MCF 10A (cell line): ENCODE results near the gene DHX8. TPM values are rescaled to one million over a fixed set of nuclear protein-coding genes. Genes with fewer than 3 reads are reported as not detected.

Experiments
- BruUV-seq: library from RNA; stranded (reverse); fragments of 400-500 nt; replicated peaks from 2 replicates; lab custom pipeline; 2021; lab: Mats Ljungman, UMichigan
- CTCF ChIA-PET: fragments of 300-600 bp; sonication (Branson Sonifier 250); formaldehyde crosslinking; extraction: SDS; loops from one replicate; lab custom pipeline; 2021; ENCODE audit warnings: antibody characterized with exemption, inconsistent platforms; lab: Yijun Ruan, JAX
- POLR2A ChIA-PET: fragments of 300-600, 350-650 bp; sonication (Branson Sonifier 250); formaldehyde crosslinking; extraction: SDS; loops from one replicate; lab custom pipeline; 2020; ENCODE audit warnings: antibody characterized with exemption, inconsistent platforms; lab: Yijun Ruan, JAX
- DNase-seq: peaks from one replicate; pipeline ENCODE4 v3.0.0-alpha.2; 2018; ENCODE audit not compliant: unreplicated experiment
- H3K27ac Mint-ChIP-seq: one replicate; pipeline ENCODE4 v1.8.0; 2022; ENCODE audit warnings: mild to moderate bottlenecking, low read depth, mixed read lengths; ENCODE audit not compliant: unreplicated experiment
- H3K27me3 Mint-ChIP-seq: one replicate; pipeline ENCODE4 v1.8.0; 2022; ENCODE audit warnings: mixed read lengths; ENCODE audit not compliant: insufficient read depth, unreplicated experiment
- H3K36me3 Mint-ChIP-seq: one replicate; pipeline ENCODE4 v1.8.0; 2022; ENCODE audit warnings: mild to moderate bottlenecking, moderate library complexity, mixed read lengths; ENCODE audit not compliant: insufficient read depth, unreplicated experiment
- H3K4me1 Mint-ChIP-seq: one replicate; pipeline ENCODE4 v1.8.0; 2022; ENCODE audit warnings: mixed read lengths; ENCODE audit not compliant: insufficient read depth, unreplicated experiment
- H3K4me3 Mint-ChIP-seq: one replicate; pipeline ENCODE4 v1.8.0; 2022; ENCODE audit warnings: mild to moderate bottlenecking, moderate library complexity, mixed read lengths; ENCODE audit not compliant: unreplicated experiment
- H3K9me3 Mint-ChIP-seq: one replicate; pipeline ENCODE4 v1.8.0; 2022; ENCODE audit warnings: mixed read lengths; ENCODE audit not compliant: unreplicated experiment
- intact Hi-C: fragments of 100-400 bp; cut with micrococcal nuclease; formaldehyde crosslinking; loops from 2 replicates; pipeline ENCODE4 v1.14.1; 2022
- total RNA-seq: library from RNA; stranded (reverse); gene quantifications from 2 replicates; pipeline ENCODE4 v1.2.3, GENCODE V29; 2022
- TF ChIP-seq, protein P1 (sequence below): fragments of 200-600 bp; IDR thresholded peaks from one replicate; pipeline ENCODE4 v1.8.0; 2022; ENCODE audit warnings: antibody characterized with exemption, mild to moderate bottlenecking; ENCODE audit not compliant: unreplicated experiment

Gene DHX8
- total RNA-seq, 1 experiment from 2014 or later, result 56.9 TPM

DNA sequence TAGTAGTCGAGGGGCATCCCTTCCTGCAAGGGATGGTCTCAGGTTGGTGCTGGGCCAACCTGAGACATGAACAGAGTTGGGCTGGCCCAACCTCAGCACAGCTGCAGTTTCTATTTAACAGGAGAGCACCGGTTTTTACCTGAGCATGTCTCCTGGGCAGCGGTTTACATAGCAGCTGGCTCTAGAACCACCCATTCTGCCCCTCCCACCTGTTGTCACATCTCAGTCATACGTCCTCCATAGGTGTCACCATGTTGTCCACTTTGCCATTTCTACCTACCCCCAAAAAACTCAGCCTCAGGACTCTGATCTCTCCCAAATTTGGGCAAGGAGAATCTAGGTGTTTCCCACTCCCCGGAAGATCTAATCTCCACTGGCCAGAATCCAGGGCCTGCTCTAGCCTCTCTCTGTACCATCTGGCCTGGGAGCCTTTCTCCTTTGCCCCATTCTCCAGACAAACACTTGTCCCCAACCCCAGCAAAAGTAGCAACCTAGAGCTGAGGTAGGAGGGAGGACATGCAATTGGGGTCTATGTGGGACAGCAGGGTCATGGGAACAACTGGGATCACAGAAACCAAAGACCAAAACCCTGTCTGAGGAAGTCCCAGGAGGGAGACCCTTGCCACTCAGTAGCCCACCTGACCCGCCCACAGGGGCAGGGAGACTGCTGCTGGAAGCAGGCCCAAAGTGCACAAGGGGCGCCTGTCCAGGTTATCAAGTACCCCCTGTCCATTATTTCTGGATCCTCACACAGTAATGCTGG is 43.3 kb downstream of the DHX8 start:
- no peaks in the 10 kb centered on the region for H3K9me3 Mint-ChIP-seq
- POLR2A ChIA-PET, result interaction anchor here (0.7 to 1.1 kb wide), 3 partner anchors 9 to 139 kb away, joined by 4 to 5 read pairs (median 5); no protein-coding TSS in a partner anchor
- DNase-seq, result no peak
- TF ChIP-seq, protein P1, sequence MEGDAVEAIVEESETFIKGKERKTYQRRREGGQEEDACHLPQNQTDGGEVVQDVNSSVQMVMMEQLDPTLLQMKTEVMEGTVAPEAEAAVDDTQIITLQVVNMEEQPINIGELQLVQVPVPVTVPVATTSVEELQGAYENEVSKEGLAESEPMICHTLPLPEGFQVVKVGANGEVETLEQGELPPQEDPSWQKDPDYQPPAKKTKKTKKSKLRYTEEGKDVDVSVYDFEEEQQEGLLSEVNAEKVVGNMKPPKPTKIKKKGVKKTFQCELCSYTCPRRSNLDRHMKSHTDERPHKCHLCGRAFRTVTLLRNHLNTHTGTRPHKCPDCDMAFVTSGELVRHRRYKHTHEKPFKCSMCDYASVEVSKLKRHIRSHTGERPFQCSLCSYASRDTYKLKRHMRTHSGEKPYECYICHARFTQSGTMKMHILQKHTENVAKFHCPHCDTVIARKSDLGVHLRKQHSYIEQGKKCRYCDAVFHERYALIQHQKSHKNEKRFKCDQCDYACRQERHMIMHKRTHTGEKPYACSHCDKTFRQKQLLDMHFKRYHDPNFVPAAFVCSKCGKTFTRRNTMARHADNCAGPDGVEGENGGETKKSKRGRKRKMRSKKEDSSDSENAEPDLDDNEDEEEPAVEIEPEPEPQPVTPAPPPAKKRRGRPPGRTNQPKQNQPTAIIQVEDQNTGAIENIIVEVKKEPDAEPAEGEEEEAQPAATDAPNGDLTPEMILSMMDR, result no peak
- H3K27ac Mint-ChIP-seq, result peak overlapping the region; percentile 19
- H3K27me3 Mint-ChIP-seq, result no peaks in the 10 kb centered on the region
- peaks cover 7% of the 10 kb centered on the region for H3K4me1 Mint-ChIP-seq
- CTCF ChIA-PET, result interaction anchor here (0.9 to 1.5 kb wide), 2 partner anchors 9 to 49 kb away, joined by 3 to 5 read pairs; no protein-coding TSS in a partner anchor
- intact Hi-C loops, result no loop called here
- peaks cover 61% of the 10 kb centered on the region for H3K36me3 Mint-ChIP-seq
- H3K4me3 Mint-ChIP-seq, result no peak overlapping the region
- no TSS peak for BruUV-seq

DNA sequence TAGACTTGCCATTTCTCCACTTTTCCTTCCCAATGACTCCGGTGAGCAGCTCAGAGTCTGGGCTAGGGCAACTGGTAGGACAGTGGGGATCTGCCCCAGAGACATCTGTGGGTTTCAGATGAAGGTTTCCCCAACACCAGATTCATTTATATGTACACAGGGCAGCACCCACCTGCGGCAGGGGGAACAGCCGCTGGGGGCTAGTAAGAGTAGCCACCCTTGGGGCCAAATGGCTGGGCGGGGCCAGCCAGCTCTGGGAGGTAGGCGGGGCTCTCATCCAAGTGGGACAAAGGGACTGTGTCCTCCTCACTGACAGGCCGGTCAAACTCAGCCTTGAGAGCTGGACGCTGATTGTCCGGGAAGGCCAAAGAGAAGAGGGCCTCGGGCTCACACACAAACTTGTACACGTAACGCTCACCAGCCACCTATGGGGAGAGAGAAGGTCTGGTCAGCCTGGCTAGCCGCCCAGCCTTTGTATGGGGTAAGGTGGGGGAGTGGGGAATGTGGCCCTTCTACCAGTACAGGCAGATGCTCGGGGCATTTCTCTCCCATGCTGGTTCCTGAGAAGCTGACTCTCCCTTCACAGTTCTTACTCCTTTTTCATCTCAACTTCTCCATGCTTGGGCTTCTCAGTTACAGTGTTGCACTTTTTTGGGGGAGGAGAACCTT is 44.7 kb downstream of the DHX8 start:
- no peak for DNase-seq
- Mint-ChIP-seq H3K9me3 (no peaks in the 10 kb centered on the region), H3K27ac (peak overlapping the region; percentile 2), H3K4me1 (peaks cover 7% of the 10 kb centered on the region), H3K27me3 (no peaks in the 10 kb centered on the region), H3K36me3 (peaks cover 47% of the 10 kb centered on the region), H3K4me3 (no peak overlapping the region)
- TF ChIP-seq, protein P1, result no peak
- ChIA-PET CTCF (interaction anchor here (0.7 to 0.8 kb wide), 2 partner anchors 48 to 134 kb away, joined by 4 to 5 read pairs; no protein-coding TSS in a partner anchor), POLR2A (no interaction called here)
- intact Hi-C loops, result no loop called here
- BruUV-seq, result no TSS peak

DNA sequence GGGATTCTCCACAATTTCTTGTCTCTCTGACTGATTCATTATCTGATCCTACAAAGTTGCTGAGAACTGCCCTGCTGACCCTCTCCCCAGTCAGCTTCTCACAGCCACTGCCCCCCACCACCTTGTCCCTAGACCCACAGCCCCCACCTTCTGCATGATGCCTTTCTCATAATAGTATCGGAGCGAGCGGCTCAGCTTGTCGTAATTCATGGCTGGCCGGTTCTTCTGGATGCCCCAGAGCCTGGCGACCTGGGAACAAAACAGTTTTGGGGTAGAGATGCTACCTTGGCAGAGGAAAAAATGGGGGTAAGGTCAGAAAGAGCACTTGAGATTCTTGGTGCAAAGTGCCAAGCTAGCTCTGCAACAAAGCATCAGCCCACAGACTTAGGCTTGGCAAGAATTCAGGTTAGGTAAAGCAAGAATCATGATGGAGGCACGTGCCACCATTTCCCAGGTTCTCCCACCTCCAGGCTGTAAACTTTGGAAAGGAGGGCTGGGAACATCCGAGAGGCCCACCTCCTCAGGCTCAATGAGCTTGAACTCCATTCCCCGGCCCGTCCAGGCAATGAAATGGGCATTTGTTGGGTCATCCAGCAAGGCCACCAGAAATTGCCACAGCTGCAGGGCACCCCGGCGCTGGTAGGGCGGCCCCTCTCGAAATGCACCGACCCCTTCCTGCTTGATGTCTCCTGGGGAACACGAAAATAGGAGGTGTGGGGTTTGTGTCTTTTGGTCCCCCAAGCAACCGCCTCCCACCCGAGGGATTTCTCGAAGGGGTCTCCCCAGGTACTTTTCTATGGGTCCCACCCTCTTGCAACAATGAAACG is 45.4 kb downstream of the DHX8 start:
- intact Hi-C loops, result no loop called here
- POLR2A ChIA-PET, result interaction anchor here (0.7 kb wide), 1 partner anchor 19 kb away, joined by 4 read pairs; no protein-coding TSS in a partner anchor
- CTCF ChIA-PET, result no interaction called here
- no peak for DNase-seq
- Mint-ChIP-seq H3K27me3 (no peaks in the 10 kb centered on the region), H3K27ac (peak overlapping the region; percentile 2), H3K4me1 (peaks cover 7% of the 10 kb centered on the region), H3K36me3 (peaks cover 40% of the 10 kb centered on the region), H3K4me3 (no peak overlapping the region), H3K9me3 (no peaks in the 10 kb centered on the region)
- TF ChIP-seq, protein P1, result no peak
- BruUV-seq, result no TSS peak
